Measurements from ENCODE around the gene ADRB2.
"Not testable (repeated sequence)": the region's sequence is repeated elsewhere in the genome, so short reads cannot be mapped to it uniquely, and the experiment has no call there.

Gene ADRB2

GRCh38 chr5:148856009-148856367 is 29.6 kb downstream of the ADRB2 start:
- no peak for DNase-seq

DNA sequence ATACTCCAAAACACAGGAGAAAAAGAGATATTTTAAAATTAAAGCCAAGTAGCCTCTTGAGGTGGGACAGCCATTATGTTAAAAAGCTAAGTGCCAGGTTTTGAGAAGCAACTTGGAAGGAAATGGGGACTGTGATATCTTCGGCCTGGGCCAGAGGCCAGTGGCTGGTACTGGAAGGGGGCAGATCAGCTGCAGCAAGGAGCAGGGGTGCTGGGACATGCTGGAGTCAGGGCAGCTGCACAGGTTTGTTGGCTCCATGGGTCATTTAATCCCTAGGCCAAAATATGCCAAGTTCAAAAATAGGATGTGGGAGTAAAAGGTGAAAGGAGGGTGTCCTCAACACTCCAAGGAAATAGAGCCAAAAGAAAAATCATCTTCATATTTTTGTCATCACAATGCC is 30.0 kb downstream of the ADRB2 start:
- DNase-seq, result no peak

DNA sequence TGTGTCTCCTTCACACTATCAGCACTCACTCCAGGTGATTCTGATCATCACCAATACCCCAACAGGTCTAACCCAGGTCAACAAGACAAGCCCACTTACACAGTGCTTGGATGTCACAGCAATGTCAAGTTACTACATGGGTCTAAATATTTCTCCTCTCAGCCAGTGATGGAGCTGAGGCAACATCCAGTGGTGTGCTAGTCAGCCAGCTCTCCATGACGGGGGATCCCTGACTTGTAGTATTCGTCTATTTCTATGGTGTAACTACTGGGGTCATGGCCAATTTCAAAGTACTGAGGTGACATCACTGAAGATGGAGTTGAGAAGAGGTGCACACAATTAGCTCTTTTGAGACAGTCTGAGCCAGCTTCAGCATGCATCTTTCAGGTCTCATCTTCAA is 31.1 kb downstream of the ADRB2 start:
- no peak for DNase-seq

- DNase-seq, result no peak
Observed at GRCh38 chr5:148858106-148858505, 31.7 kb downstream of the ADRB2 start.

- DNase-seq, result no peak
Observed at GRCh38 chr5:148858547-148858946, 32.1 kb downstream of the ADRB2 start.

- DNase-seq, result no peak
Observed at GRCh38 chr5:148859703-148860102, 33.3 kb downstream of the ADRB2 start.

DNA sequence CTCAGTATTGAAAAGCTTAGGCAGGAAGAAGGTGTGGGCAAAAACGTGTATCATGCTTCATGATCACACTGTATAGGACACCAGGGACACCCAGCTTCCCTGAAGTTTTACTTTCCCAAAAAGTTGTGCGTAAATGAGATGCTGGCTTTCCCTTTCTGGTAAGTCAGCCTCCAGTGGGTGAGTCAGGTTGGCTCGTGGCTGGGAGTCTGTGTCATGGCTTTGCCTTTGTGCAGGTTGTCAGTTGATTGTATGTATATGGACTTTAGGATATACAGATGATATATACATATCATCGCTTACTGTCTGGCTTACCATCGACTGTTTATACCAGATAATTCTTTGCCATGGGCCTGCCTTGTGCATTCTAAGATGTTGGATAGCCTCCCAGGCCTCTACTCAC is 34.2 kb downstream of the ADRB2 start:
- DNase-seq, result no peak

DNA sequence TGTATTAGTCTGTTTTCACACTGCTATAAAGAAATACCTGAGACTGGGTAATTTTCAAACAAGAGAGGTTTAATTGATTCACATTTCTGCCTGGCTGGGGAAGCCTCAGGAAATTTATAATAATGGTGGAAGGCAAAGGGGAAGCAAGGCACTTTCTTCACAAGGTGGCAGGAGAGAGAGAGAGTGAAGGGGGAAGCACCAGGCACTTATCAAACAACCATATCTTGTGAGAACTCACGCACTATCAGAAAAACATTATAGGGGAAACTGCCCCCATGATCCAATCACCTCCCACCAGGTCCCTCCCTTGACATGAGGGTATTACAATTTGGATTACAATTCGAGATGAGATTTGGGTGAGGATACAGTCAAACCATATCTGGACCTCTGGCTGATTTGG is 34.7 kb downstream of the ADRB2 start:
- no peak for DNase-seq

- DNase-seq, result no peak
Observed at GRCh38 chr5:148861696-148862095, 35.3 kb downstream of the ADRB2 start.

- no peak for DNase-seq
Observed at GRCh38 chr5:148864113-148864841, 37.9 kb downstream of the ADRB2 start.

GRCh38 chr5:148866024-148866423 is 39.6 kb downstream of the ADRB2 start:
- no peak for DNase-seq

GRCh38 chr5:148873120-148873519 is 46.7 kb downstream of the ADRB2 start:
- no peak for DNase-seq

- no peak for DNase-seq
Observed at GRCh38 chr5:148873690-148874485, 47.5 kb downstream of the ADRB2 start.

GRCh38 chr5:148875205-148875875 is 48.9 kb downstream of the ADRB2 start:
- no peak for DNase-seq

- DNase-seq, result not testable (repeated sequence)
Observed at GRCh38 chr5:148877436-148877835, 51.0 kb downstream of the ADRB2 start.
